GM06990 (cell line): ENCODE measurements around the gene FANCC.

ENCODE experiments used
- DNase-seq: peaks from one replicate; pipeline ENCODE4 v3.0.0-alpha.2; 2011; ENCODE audit not compliant: insufficient read length; ENCODE audit errors: extremely low read depth
- H3K27me3 ChIP-seq: replicated peaks from 2 replicates; pipeline ENCODE4 v1.6.0; 2011; ENCODE audit warnings: low read length; ENCODE audit not compliant: control insufficient read depth, insufficient read depth
- H3K36me3 ChIP-seq: 2 replicates; pipeline ENCODE4 v1.5.1; 2011; ENCODE audit warnings: low read length; ENCODE audit not compliant: control insufficient read depth, insufficient read depth
- H3K4me3 ChIP-seq: replicated peaks from 2 replicates; pipeline ENCODE4 v1.5.1; 2011; ENCODE audit warnings: low read depth, mild to moderate bottlenecking, control low read depth, low read length
- CTCF ChIP-seq: IDR thresholded peaks from 2 replicates; pipeline ENCODE4 v1.5.1; 2011; ENCODE audit warnings: low read length, control low read depth, mild to moderate bottlenecking, inconsistent platforms; ENCODE audit not compliant: insufficient read depth, poor library complexity, severe bottlenecking

The FANCC gene

GRCh38 chr9:95147452-95148207, 169.9 kb downstream of the FANCC start:
- Histone ChIP-seq H3K4me3 (no peak overlapping the region), H3K27me3 (no peaks in the 10 kb centered on the region), H3K36me3 (no peaks in the 10 kb centered on the region)
- DNase-seq: no peak
- TF ChIP-seq CTCF: no peak

GRCh38 chr9:95143591-95144561, 173.6 kb downstream of the FANCC start:
- no peaks in the 10 kb centered on the region for H3K36me3 ChIP-seq
- no peaks in the 10 kb centered on the region for H3K27me3 ChIP-seq
- no peak for DNase-seq
- TF ChIP-seq CTCF: no peak
- H3K4me3 ChIP-seq: no peak overlapping the region

GRCh38 chr9:95142728-95143127, 174.8 kb downstream of the FANCC start:
- H3K27me3 ChIP-seq: no peaks in the 10 kb centered on the region
- no peak for TF ChIP-seq CTCF
- H3K4me3 ChIP-seq: no peak overlapping the region
- DNase-seq: no peak
- no peaks in the 10 kb centered on the region for H3K36me3 ChIP-seq

- TF ChIP-seq CTCF: no peak
- no peaks in the 10 kb centered on the region for H3K36me3 ChIP-seq
- no peak for DNase-seq
- no peak overlapping the region for H3K4me3 ChIP-seq
- no peaks in the 10 kb centered on the region for H3K27me3 ChIP-seq
These were observed 175.2 kb downstream of the FANCC start for GRCh38 chr9:95142315-95142714.

GRCh38 chr9:95140821-95141220, 176.7 kb downstream of the FANCC start:
- TF ChIP-seq CTCF: no peak
- no peak for DNase-seq
- H3K4me3 ChIP-seq: no peak overlapping the region
- H3K36me3 ChIP-seq: no peaks in the 10 kb centered on the region
- H3K27me3 ChIP-seq: no peaks in the 10 kb centered on the region
